Type B pancreatic cell (in vitro differentiated cells): ENCODE data around the gene GPR107. TPM values are rescaled to one million over a fixed set of nuclear protein-coding genes. Genes with fewer than 3 reads are reported as not detected.

Source experiments
- DNase-seq: peaks from one replicate; pipeline ENCODE4 v3.0.0; 2021; ENCODE audit warnings: mixed read lengths; ENCODE audit not compliant: unreplicated experiment; ENCODE audit errors: extremely low spot score
- H3K27ac Mint-ChIP-seq: 2 replicates; pipeline ENCODE4 v1.8.0; 2021; ENCODE audit warnings: mild to moderate bottlenecking, mixed read lengths
- H3K27me3 Mint-ChIP-seq: 2 replicates; pipeline ENCODE4 v1.8.0; 2021; ENCODE audit warnings: mixed read lengths
- H3K36me3 Mint-ChIP-seq: 2 replicates; pipeline ENCODE4 v1.8.0; 2021; ENCODE audit warnings: mixed read lengths
- H3K4me1 Mint-ChIP-seq: one replicate; pipeline ENCODE4 v1.8.0; 2021; ENCODE audit warnings: mixed read lengths; ENCODE audit not compliant: unreplicated experiment
- H3K4me3 Mint-ChIP-seq: 2 replicates; pipeline ENCODE4 v1.8.0; 2021; ENCODE audit warnings: mild to moderate bottlenecking, mixed read lengths
- H3K9me3 Mint-ChIP-seq: 2 replicates; pipeline ENCODE4 v1.8.0; 2021; ENCODE audit warnings: mixed read lengths
- CTCF ChIP-seq: fragments of 200-600 bp; sonication (generic); conservative IDR thresholded peaks from 2 replicates; pipeline ENCODE4 v1.5.0; 2021; ENCODE audit warnings: antibody characterized with exemption, mild to moderate bottlenecking
- total RNA-seq: library from RNA; stranded (reverse); gene quantifications from 2 replicates; pipeline ENCODE4 v1.2.1, GENCODE V29; 2021; ENCODE audit warnings: low replicate concordance

Gene GPR107
- total RNA-seq, 1 donor from 2014 or later = 43.6 TPM

GRCh38 chr9:130026583-130027340, 26.9 kb upstream of the GPR107 start:
- Mint-ChIP-seq H3K9me3 (no peaks in the 10 kb centered on the region), H3K4me3 (no peak overlapping the region), H3K27ac (no peak overlapping the region), H3K27me3 (no peaks in the 10 kb centered on the region), H3K36me3 (no peaks in the 10 kb centered on the region), H3K4me1 (peaks cover 10% of the 10 kb centered on the region)
- TF ChIP-seq CTCF = no peak
- no peak for DNase-seq

- H3K27me3 Mint-ChIP-seq = no peaks in the 10 kb centered on the region
- no peak overlapping the region for H3K27ac Mint-ChIP-seq
- no peaks in the 10 kb centered on the region for H3K9me3 Mint-ChIP-seq
- no peak overlapping the region for H3K4me3 Mint-ChIP-seq
- H3K36me3 Mint-ChIP-seq = no peaks in the 10 kb centered on the region
- no peak for TF ChIP-seq CTCF
- DNase-seq = no peak
- peaks cover 10% of the 10 kb centered on the region for H3K4me1 Mint-ChIP-seq
Observed at GRCh38 chr9:130027533-130028365, 26.0 kb upstream of the GPR107 start.

GRCh38 chr9:130028493-130029222, 25.0 kb upstream of the GPR107 start:
- Mint-ChIP-seq H3K4me3 (no peak overlapping the region), H3K9me3 (no peaks in the 10 kb centered on the region), H3K27ac (no peak overlapping the region), H3K36me3 (no peaks in the 10 kb centered on the region), H3K27me3 (no peaks in the 10 kb centered on the region), H3K4me1 (peaks cover 2% of the 10 kb centered on the region)
- no peak for TF ChIP-seq CTCF
- DNase-seq = no peak

GRCh38 chr9:130029223-130029973, 24.3 kb upstream of the GPR107 start:
- DNase-seq = no peak
- no peak for TF ChIP-seq CTCF
- Mint-ChIP-seq H3K27ac (no peak overlapping the region), H3K27me3 (no peaks in the 10 kb centered on the region), H3K4me1 (peaks cover under 1% of the 10 kb centered on the region), H3K4me3 (no peak overlapping the region), H3K9me3 (no peaks in the 10 kb centered on the region), H3K36me3 (peaks cover under 1% of the 10 kb centered on the region)

GRCh38 chr9:130030651-130031127, 23.0 kb upstream of the GPR107 start:
- DNase-seq = no peak
- H3K9me3 Mint-ChIP-seq = no peaks in the 10 kb centered on the region
- no peaks in the 10 kb centered on the region for H3K27me3 Mint-ChIP-seq
- H3K4me3 Mint-ChIP-seq = no peak overlapping the region
- H3K4me1 Mint-ChIP-seq = peaks cover 4% of the 10 kb centered on the region
- no peak for TF ChIP-seq CTCF
- peaks cover 4% of the 10 kb centered on the region for H3K36me3 Mint-ChIP-seq
- H3K27ac Mint-ChIP-seq = no peak overlapping the region
